ENCODE measurements around the gene SRSF1.
A peak's percentile ranks its signal among the peaks of the same experiment; 100 is the strongest.

SRSF1 gene

GRCh38 chr17:57999496-58000017, 7.5 kb downstream of the SRSF1 start:
- H3K9me3 ChIP-seq (ENCODE audit: insufficient read depth, low read length, severe bottlenecking), result no peaks in the 10 kb centered on the region
- no peaks in the 10 kb centered on the region for H3K27me3 ChIP-seq (ENCODE audit: insufficient read depth, low read length, poor library complexity)
- DNase-seq (no peak), ATAC-seq (ENCODE audit: insufficient read depth, low read depth) (peak; percentile 74)
- no peak overlapping the region; the same call in 1 of the 2 replicates for H3K4me2 ChIP-seq (ENCODE audit: insufficient read depth, low read length)
- no peak overlapping the region for H2AFZ ChIP-seq (ENCODE audit: low read depth, low read length)
- H3K4me3 ChIP-seq (ENCODE audit: low read depth in 1 of 2, low read length in 2 of 2), result no peak overlapping the region
- TF ChIP-seq EZH2 (IDR thresholded peaks at IDR 0.05; ENCODE audit: borderline replicate concordance, low read depth, low read length, severe bottlenecking), result no peak
- TF ChIP-seq CTCF (IDR thresholded peaks at IDR 0.05; ENCODE audit: borderline replicate concordance, extremely low read depth, low read length, poor library complexity, severe bottlenecking), result peak; percentile 92
- no peak overlapping the region for H3K27ac ChIP-seq (ENCODE audit: low read length)
- H3K9ac ChIP-seq (ENCODE audit: low read depth, low read length), result no peak overlapping the region
- peaks cover 57% of the 10 kb centered on the region for H4K20me1 ChIP-seq (ENCODE audit: insufficient read depth, low read length)
- H3K4me1 ChIP-seq (ENCODE audit: insufficient read depth, low read length), result peaks cover 39% of the 10 kb centered on the region
- peaks cover 58% of the 10 kb centered on the region for H3K36me3 ChIP-seq (ENCODE audit: insufficient read depth, low read length)
- peaks cover 30% of the 10 kb centered on the region for H3K79me2 ChIP-seq (ENCODE audit: insufficient read depth, low read length)

- Histone ChIP-seq H3K27me3 (ENCODE audit: insufficient read depth, low read length, poor library complexity) (no peaks in the 10 kb centered on the region), H3K9me3 (ENCODE audit: insufficient read depth, low read length, severe bottlenecking) (no peaks in the 10 kb centered on the region), H2AFZ (ENCODE audit: low read depth, low read length) (no peak overlapping the region), H3K4me3 (ENCODE audit: low read depth in 1 of 2, low read length in 2 of 2) (no peak overlapping the region), H3K9ac (ENCODE audit: low read depth, low read length) (no peak overlapping the region), H3K36me3 (ENCODE audit: insufficient read depth, low read length) (peaks cover 53% of the 10 kb centered on the region), H3K4me2 (ENCODE audit: insufficient read depth, low read length) (no peak overlapping the region), H3K27ac (ENCODE audit: low read length) (no peak overlapping the region; the same call in 1 of the 2 replicates), H3K79me2 (ENCODE audit: insufficient read depth, low read length) (peaks cover 25% of the 10 kb centered on the region), H3K4me1 (ENCODE audit: insufficient read depth, low read length) (peaks cover 39% of the 10 kb centered on the region), H4K20me1 (ENCODE audit: insufficient read depth, low read length) (peaks cover 52% of the 10 kb centered on the region)
- TF ChIP-seq CTCF (IDR thresholded peaks at IDR 0.05; ENCODE audit: borderline replicate concordance, extremely low read depth, low read length, poor library complexity, severe bottlenecking) (no peak), EZH2 (IDR thresholded peaks at IDR 0.05; ENCODE audit: borderline replicate concordance, low read depth, low read length, severe bottlenecking) (no peak)
- DNase-seq, result no peak
- ATAC-seq (ENCODE audit: insufficient read depth, low read depth), result no peak
These were observed 8.0 kb downstream of the SRSF1 start for GRCh38 chr17:57999010-57999495.

- H3K4me2 ChIP-seq (ENCODE audit: insufficient read depth, low read length), result no peak overlapping the region
- no peak overlapping the region for H3K27ac ChIP-seq (ENCODE audit: low read length)
- ATAC-seq (ENCODE audit: insufficient read depth, low read depth) (no peak), DNase-seq (no peak)
- H3K9ac ChIP-seq (ENCODE audit: low read depth, low read length), result no peak overlapping the region
- H3K4me1 ChIP-seq (ENCODE audit: insufficient read depth, low read length), result peaks cover 29% of the 10 kb centered on the region
- peaks cover 36% of the 10 kb centered on the region for H4K20me1 ChIP-seq (ENCODE audit: insufficient read depth, low read length)
- H3K9me3 ChIP-seq (ENCODE audit: insufficient read depth, low read length, severe bottlenecking), result no peaks in the 10 kb centered on the region
- peaks cover 35% of the 10 kb centered on the region for H3K36me3 ChIP-seq (ENCODE audit: insufficient read depth, low read length)
- no peak overlapping the region for H2AFZ ChIP-seq (ENCODE audit: low read depth, low read length)
- H3K79me2 ChIP-seq (ENCODE audit: insufficient read depth, low read length), result peaks cover 7% of the 10 kb centered on the region; the same call in 1 of the 2 replicates
- no peaks in the 10 kb centered on the region for H3K27me3 ChIP-seq (ENCODE audit: insufficient read depth, low read length, poor library complexity)
- TF ChIP-seq EZH2 (IDR thresholded peaks at IDR 0.05; ENCODE audit: borderline replicate concordance, low read depth, low read length, severe bottlenecking) (no peak), CTCF (IDR thresholded peaks at IDR 0.05; ENCODE audit: borderline replicate concordance, extremely low read depth, low read length, poor library complexity, severe bottlenecking) (no peak)
- no peak overlapping the region for H3K4me3 ChIP-seq (ENCODE audit: low read depth in 1 of 2, low read length in 2 of 2)
These were observed 9.8 kb downstream of the SRSF1 start for GRCh38 chr17:57997085-57997809.

Data from DND-41 (cell line).